ENCODE measurements around the gene BLACAT1.

BLACAT1 gene

DNA sequence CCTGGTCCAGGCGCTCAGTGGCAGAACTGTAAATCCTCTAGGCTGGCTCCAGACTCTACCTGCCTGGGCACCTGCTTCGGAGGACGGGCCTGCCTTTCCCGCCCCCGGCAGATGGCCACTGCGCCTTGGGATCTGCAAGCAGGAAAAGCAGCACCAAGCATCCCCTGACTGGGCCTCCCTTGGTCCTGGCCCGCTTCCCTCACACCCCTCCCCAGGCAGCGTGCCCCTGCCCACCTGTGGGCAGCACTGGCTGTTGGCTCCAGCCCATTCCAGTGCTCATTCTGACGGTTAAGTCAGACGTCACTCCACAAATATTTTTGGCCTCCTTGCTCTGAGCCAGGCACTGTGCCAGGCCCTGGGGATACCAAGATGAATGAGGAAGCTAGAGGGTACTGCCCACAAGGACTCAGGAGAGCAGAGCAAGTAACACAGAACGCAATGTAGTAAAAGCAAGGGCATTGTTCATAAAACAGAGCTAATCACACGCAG lies 22.0 kb upstream of the BLACAT1 start:
- peak; percentile 88 for TF ChIP-seq EP300 (IDR thresholded peaks at IDR 0.05; ENCODE audit: borderline replicate concordance)
- peak; percentile 99 for TF ChIP-seq NFIC (IDR thresholded peaks at IDR 0.05)
- TF ChIP-seq USF1 (IDR thresholded peaks at IDR 0.05), result peak; percentile 33; the same call in 1 of the 2 replicates
- TF ChIP-seq RAD21 (IDR thresholded peaks at IDR 0.05; ENCODE audit: low read depth), result peak; percentile 36
- peak; percentile 95 for TF ChIP-seq TCF12 (IDR thresholded peaks at IDR 0.05; ENCODE audit: low read depth)
- TF ChIP-seq ZBTB7A (IDR thresholded peaks at IDR 0.05; ENCODE audit: low read depth), result peak; percentile 97
- TF ChIP-seq EGR1 (IDR thresholded peaks at IDR 0.05), result 0 out of 2 replicates have a peak, but pooled peaks have one; percentile 20
- peak; percentile 59; the same call in 1 of the 2 replicates for TF ChIP-seq YY1 (IDR thresholded peaks at IDR 0.05; ENCODE audit: low read depth)
- TF ChIP-seq CREB1 (IDR thresholded peaks at IDR 0.05; ENCODE audit: low read depth), result peak; percentile 65
- peak; percentile 95 for TF ChIP-seq TEAD4 (IDR thresholded peaks at IDR 0.05)
- TF ChIP-seq MAX (IDR thresholded peaks at IDR 0.05), result peak; percentile 88
- TF ChIP-seq TAF1 (IDR thresholded peaks at IDR 0.05; ENCODE audit: low read depth), result no peak
- TF ChIP-seq, protein P1, sequence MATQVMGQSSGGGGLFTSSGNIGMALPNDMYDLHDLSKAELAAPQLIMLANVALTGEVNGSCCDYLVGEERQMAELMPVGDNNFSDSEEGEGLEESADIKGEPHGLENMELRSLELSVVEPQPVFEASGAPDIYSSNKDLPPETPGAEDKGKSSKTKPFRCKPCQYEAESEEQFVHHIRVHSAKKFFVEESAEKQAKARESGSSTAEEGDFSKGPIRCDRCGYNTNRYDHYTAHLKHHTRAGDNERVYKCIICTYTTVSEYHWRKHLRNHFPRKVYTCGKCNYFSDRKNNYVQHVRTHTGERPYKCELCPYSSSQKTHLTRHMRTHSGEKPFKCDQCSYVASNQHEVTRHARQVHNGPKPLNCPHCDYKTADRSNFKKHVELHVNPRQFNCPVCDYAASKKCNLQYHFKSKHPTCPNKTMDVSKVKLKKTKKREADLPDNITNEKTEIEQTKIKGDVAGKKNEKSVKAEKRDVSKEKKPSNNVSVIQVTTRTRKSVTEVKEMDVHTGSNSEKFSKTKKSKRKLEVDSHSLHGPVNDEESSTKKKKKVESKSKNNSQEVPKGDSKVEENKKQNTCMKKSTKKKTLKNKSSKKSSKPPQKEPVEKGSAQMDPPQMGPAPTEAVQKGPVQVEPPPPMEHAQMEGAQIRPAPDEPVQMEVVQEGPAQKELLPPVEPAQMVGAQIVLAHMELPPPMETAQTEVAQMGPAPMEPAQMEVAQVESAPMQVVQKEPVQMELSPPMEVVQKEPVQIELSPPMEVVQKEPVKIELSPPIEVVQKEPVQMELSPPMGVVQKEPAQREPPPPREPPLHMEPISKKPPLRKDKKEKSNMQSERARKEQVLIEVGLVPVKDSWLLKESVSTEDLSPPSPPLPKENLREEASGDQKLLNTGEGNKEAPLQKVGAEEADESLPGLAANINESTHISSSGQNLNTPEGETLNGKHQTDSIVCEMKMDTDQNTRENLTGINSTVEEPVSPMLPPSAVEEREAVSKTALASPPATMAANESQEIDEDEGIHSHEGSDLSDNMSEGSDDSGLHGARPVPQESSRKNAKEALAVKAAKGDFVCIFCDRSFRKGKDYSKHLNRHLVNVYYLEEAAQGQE (IDR thresholded peaks at IDR 0.05; ENCODE audit: low read depth), result no peak; the same call in 1 of the 2 replicates
- TF ChIP-seq FOXM1 (IDR thresholded peaks at IDR 0.05; ENCODE audit: borderline replicate concordance, low read depth), result peak; percentile 69; the same call in 1 of the 2 replicates
- TF ChIP-seq CEBPB (IDR thresholded peaks at IDR 0.05), result 0 out of 2 replicates have a peak, but pooled peaks have one; percentile 1

- TF ChIP-seq RAD21 (IDR thresholded peaks at IDR 0.05; ENCODE audit: low read depth) (no peak), ZBTB7A (IDR thresholded peaks at IDR 0.05; ENCODE audit: low read depth) (no peak)
Measured at GRCh38 chr1:205477121-205477758, 21.4 kb upstream of the BLACAT1 start.

DNA sequence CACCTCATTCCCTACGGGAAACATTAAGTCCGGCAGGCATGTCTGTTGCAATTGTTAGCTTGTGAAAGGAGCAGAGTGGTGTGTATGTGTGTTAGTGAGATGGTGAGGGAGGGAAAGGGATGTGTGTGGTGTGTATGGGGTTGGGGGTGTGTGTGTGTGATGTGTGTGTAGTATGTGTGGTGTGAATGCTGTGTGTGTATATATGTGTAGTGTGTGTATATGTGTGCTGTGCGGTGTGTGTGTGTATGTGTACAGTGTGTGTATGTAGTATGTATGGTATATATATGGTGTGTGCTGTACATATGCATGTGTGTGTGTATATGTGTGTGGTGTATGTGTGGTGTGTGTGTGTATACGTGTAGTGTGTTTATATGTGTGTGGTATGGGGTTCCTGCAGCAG lies 20.8 kb upstream of the BLACAT1 start:
- TF ChIP-seq MAX (IDR thresholded peaks at IDR 0.05) (no peak), YY1 (IDR thresholded peaks at IDR 0.05; ENCODE audit: low read depth) (no peak), TEAD4 (IDR thresholded peaks at IDR 0.05) (no peak), EP300 (IDR thresholded peaks at IDR 0.05; ENCODE audit: borderline replicate concordance) (no peak), USF1 (IDR thresholded peaks at IDR 0.05) (no peak), CEBPB (IDR thresholded peaks at IDR 0.05) (no peak), TCF12 (IDR thresholded peaks at IDR 0.05; ENCODE audit: low read depth) (no peak), NFIC (IDR thresholded peaks at IDR 0.05) (no peak), RAD21 (IDR thresholded peaks at IDR 0.05; ENCODE audit: low read depth) (no peak), EGR1 (IDR thresholded peaks at IDR 0.05) (no peak), CREB1 (IDR thresholded peaks at IDR 0.05; ENCODE audit: low read depth) (no peak), FOXM1 (IDR thresholded peaks at IDR 0.05; ENCODE audit: borderline replicate concordance, low read depth) (no peak), ZBTB7A (IDR thresholded peaks at IDR 0.05; ENCODE audit: low read depth) (no peak), TAF1 (IDR thresholded peaks at IDR 0.05; ENCODE audit: low read depth) (no peak)
- TF ChIP-seq, protein P1 (IDR thresholded peaks at IDR 0.05; ENCODE audit: low read depth), result no peak

- TF ChIP-seq USF1 (IDR thresholded peaks at IDR 0.05) (no peak), MAX (IDR thresholded peaks at IDR 0.05) (no peak), RAD21 (IDR thresholded peaks at IDR 0.05; ENCODE audit: low read depth) (no peak), NFIC (IDR thresholded peaks at IDR 0.05) (no peak), EP300 (IDR thresholded peaks at IDR 0.05; ENCODE audit: borderline replicate concordance) (no peak), TCF12 (IDR thresholded peaks at IDR 0.05; ENCODE audit: low read depth) (no peak), CEBPB (IDR thresholded peaks at IDR 0.05) (no peak), CREB1 (IDR thresholded peaks at IDR 0.05; ENCODE audit: low read depth) (no peak), TEAD4 (IDR thresholded peaks at IDR 0.05) (no peak), YY1 (IDR thresholded peaks at IDR 0.05; ENCODE audit: low read depth) (no peak), ZBTB7A (IDR thresholded peaks at IDR 0.05; ENCODE audit: low read depth) (no peak), EGR1 (IDR thresholded peaks at IDR 0.05) (no peak), FOXM1 (IDR thresholded peaks at IDR 0.05; ENCODE audit: borderline replicate concordance, low read depth) (no peak), TAF1 (IDR thresholded peaks at IDR 0.05; ENCODE audit: low read depth) (no peak)
- TF ChIP-seq, protein P1 (IDR thresholded peaks at IDR 0.05; ENCODE audit: low read depth), result no peak
Measured at GRCh38 chr1:205475855-205476254, 20.0 kb upstream of the BLACAT1 start.
